HG03097 (cell line): ENCODE measurements around the gene TRIM13.
A peak's percentile ranks its signal among the peaks of the same experiment; 100 is the strongest.
"Not testable (repeated sequence)": the region's sequence is repeated elsewhere in the genome, so short reads cannot be mapped to it uniquely, and the experiment has no call there.

Experiments
- ATAC-seq: cut with Tn5 transposase; IDR thresholded peaks from one replicate; pipeline ENCODE4 v1.9.1; 2021; ENCODE audit not compliant: unreplicated experiment, low FRiP score

Gene TRIM13

GRCh38 chr13:49996951-49997895 lies at the start of gene TRIM13:
Gene TRIM13, plus strand, starts transcription at chr13:49997042. Its CDS starts 14,899 bp downstream, at chr13:50011941.
- peak; percentile 67 for ATAC-seq

GRCh38 chr13:49948777-49949270 lies 48.0 kb upstream of the TRIM13 start:
- not testable (repeated sequence) for ATAC-seq

GRCh38 chr13:49951754-49952535 lies 44.9 kb upstream of the TRIM13 start:
- ATAC-seq = no peak

- no peak for ATAC-seq
Measured at GRCh38 chr13:49953560-49953959, 43.3 kb upstream of the TRIM13 start.

GRCh38 chr13:49954674-49955455 lies 42.0 kb upstream of the TRIM13 start:
- no peak for ATAC-seq

GRCh38 chr13:49956131-49956530 lies 40.7 kb upstream of the TRIM13 start:
- no peak for ATAC-seq

GRCh38 chr13:49958321-49958720 lies 38.5 kb upstream of the TRIM13 start:
- ATAC-seq = no peak

GRCh38 chr13:49967456-49967855 lies 29.4 kb upstream of the TRIM13 start:
- ATAC-seq = no peak

GRCh38 chr13:49972709-49973108 lies 24.1 kb upstream of the TRIM13 start:
- ATAC-seq = no peak

- no peak for ATAC-seq
Measured at GRCh38 chr13:49975826-49976225, 21.0 kb upstream of the TRIM13 start.

- ATAC-seq = no peak
Measured at GRCh38 chr13:49976314-49977258, 20.3 kb upstream of the TRIM13 start.

GRCh38 chr13:49977992-49978391 lies 18.9 kb upstream of the TRIM13 start:
- no peak for ATAC-seq

GRCh38 chr13:49980266-49980665 lies 16.6 kb upstream of the TRIM13 start:
- ATAC-seq = no peak

- no peak for ATAC-seq
Measured at GRCh38 chr13:49985129-49985528, 11.7 kb upstream of the TRIM13 start.

GRCh38 chr13:49986471-49986870 lies 10.4 kb upstream of the TRIM13 start:
- no peak for ATAC-seq

GRCh38 chr13:49990612-49991011 lies 6.2 kb upstream of the TRIM13 start:
- ATAC-seq = not testable (repeated sequence)

GRCh38 chr13:49993111-49993510 lies 3.7 kb upstream of the TRIM13 start:
- no peak for ATAC-seq

- ATAC-seq = no peak
Measured at GRCh38 chr13:49993666-49994065, 3.2 kb upstream of the TRIM13 start.

- ATAC-seq = no peak
Measured at GRCh38 chr13:49995625-49996101, 1.2 kb upstream of the TRIM13 start.
